ENCODE data around the gene EBF3.

GRCh38 chr10:129942936-129943715 is 20.9 kb downstream of the EBF3 start:
- TF ChIP-seq POLR2A (IDR thresholded peaks at IDR 0.05) (no peak), CTCF (IDR thresholded peaks at IDR 0.05) (no peak), POLR2AphosphoS5 (IDR thresholded peaks at IDR 0.05) (no peak), EP300 (IDR thresholded peaks at IDR 0.05) (no peak)

All from suprapubic skin (tissue), 4 donors.